Skeletal muscle cell (primary cell): ENCODE results near the gene NATD1.

Experiments
- DNase-seq: peaks from one replicate; pipeline ENCODE4 v3.0.0-alpha.2; 2010; ENCODE audit warnings: low read depth
- H3K4me3 ChIP-seq: 2 replicates; pipeline ENCODE4 v1.5.1; 2011; ENCODE audit warnings: low read depth, mild to moderate bottlenecking, control low read depth, low read length, moderate library complexity

The NATD1 gene

DNA sequence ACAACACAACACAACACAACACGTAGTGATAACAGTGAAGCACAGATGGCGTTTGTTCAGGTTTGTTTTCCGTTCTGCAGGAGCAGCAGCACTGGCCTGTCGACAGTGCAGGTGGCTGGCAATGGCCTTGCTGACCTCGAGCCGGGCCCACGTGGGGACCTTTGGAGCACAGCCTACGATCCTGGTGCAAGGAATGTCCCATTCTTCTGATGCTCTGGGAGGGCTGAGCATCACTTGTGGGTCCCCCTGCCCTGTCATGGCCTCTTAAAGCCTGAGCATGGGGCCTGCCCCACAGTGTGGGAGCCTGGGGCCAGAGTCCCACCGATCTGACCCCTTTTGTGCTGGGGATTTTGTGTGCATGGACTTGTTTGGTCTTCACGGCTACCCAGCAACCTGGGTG is 38.1 kb upstream of the NATD1 start:
- no peak overlapping the region for H3K4me3 ChIP-seq
- DNase-seq = no peak

DNA sequence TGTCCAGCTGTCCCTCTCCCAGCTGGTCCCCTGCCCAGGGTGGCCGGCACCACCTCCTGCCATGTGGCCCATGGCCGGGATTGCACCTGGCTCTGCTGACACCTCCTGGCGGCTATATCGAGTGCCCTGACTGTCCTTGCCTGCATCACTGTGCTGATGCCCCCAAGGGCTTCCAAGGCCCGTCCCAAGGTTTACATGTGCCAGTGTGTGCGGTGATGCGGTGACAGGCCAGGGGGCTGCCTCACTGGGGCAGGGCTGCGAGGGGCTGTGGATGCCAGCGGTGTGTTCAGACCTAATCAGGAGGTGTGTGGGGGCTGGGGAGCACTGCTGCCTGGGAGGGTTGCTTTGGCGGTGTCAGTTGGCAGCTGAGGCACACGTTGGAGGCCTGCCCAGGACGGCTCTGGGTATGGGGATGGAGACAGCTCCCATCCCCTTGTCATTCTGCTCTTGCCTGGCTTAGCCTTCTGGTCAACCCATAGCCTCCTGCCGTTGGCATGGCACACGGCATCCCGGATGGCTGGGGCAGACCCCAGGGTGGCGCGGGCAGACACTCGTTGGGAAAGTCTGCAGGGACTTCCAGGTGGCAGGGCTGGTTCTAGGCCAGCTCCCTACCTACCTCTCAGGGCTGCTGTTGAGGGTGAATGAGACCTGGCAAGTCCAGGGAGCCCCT is 36.8 kb upstream of the NATD1 start:
- no peak for DNase-seq
- no peak overlapping the region for H3K4me3 ChIP-seq

DNA sequence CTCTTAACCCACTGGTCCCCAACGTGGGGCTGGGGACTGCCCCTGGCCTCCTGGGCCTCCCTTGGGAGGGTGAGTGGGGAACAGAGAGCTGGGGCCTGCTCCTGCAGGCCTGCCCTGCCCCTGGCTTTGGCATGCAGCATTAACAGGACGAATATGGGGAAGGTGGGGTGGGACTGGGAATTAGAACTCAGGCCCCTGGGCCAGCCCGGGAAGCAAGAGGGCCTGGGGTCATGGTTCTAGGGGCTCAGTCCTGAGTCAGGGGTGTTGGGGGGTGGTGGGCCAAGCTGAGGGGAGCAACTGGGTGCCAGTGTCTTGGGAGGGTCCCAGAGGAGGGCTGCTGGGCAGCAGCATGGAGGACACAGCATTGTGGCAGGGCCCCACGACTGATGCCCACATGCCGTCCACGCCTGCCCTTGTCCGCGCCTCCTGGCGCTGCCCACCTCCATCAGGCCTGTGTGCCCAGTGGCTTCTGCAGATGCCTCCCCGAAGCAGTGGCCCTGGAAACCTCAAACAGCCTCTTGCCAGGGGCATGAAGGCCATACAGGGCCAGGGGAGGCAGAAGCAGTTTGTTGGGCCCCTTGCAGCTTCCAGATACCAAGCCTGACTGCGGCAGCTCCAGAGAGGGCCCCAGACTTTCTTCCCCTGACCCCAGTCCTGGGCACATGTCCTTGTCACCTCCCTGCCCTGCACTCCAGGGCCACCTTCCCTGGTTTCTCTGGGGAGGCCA is 36.1 kb upstream of the NATD1 start:
- H3K4me3 ChIP-seq = no peak overlapping the region
- no peak for DNase-seq

DNA sequence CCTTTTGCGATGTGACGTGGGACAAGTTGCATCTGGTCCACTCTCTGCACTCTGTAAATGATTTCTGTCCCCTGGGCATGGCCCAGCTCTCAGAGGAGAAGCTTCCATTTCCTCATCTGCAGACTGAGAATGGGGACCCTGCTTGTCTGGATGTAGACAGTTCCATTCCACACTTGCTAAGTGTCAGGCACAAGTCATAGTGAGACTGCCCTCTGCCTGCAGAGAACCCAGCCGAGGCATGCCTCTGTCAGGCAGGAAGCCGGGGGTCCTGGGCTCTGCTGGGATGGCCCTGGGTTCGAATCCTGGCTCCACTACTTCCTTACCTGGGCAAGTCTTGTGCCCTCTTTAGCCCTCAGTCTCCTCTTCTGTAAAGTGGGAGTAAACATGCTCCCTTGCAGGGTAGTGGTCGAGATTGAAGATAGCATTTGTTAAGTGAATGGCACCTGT is 35.4 kb upstream of the NATD1 start:
- no peak overlapping the region for H3K4me3 ChIP-seq
- no peak for DNase-seq

DNA sequence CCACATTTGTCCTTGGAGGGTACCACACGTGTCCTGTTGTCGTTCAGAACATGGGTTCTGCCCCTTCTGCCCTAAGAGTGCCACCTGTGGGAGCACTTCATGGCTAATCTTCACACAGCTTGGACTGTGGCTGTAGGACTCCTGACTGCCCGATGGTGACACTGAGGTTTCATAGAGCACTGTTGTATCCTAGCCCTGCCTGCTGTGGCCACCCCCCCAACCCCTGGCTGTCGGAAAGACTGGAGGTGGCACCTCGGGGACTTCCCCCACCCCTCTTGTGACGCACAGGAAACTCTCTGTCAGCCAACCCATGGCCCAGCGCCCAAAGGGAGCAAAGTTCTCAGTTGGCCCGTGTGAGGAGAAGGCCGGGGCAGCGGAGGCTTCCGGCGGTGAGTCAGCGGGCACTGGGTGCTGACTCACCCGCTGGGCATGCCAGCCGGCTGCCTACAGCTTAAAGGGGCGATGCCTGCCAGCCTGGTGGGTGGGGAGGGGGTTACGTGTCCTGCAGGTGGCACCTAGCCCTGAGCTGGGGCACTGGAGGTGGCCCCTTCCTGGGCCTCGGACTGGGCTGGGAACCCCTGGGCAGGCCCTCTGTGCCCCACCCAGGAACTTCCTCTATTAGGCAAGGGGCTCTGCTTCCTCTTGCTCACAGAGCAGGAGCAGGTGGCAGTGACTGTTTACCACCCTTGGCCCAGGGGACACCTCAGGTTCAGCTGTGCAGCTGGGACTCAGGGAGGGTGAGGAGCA is 34.7 kb upstream of the NATD1 start:
- DNase-seq = peak; percentile 88
- H3K4me3 ChIP-seq = peak overlapping the region; percentile 92

DNA sequence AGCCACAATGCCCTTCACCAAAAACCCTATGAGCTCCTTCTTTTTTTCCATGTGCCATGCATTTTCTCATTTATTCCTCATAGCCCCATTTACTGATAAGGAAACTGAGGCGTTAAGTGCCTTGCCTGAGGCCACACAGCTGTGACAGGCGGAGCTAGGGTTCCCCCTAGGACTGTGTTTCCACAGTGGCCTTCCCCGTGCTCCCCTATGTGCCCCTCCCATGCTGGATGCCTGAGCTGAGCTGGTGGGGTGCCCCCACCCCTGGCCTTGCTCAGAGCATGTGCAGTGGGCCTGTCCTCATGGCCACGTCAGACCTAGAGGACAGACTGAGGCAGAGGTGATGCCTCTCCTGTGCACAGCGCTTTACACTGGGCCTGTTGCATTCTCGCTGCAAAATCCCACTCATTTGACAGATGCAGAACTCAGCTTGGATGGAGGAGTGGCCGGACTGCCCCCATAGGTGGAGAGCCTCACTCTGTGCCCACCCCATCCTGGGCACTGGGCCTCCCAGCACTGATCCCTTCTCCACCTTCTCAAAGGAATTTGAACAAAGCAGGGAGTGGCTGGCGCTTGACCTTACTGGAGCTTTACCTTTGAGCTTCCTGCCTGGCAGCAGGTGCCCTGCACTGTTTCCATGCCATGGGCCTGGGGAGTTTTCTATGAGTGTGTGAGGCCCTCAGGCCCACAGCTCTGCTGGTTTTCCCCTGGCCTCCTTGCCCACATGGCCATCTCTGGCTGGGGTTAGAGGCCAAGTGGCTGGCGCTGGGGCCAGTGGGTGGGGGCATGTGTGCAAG is 33.9 kb upstream of the NATD1 start:
- H3K4me3 ChIP-seq = peak overlapping the region; percentile 92

DNA sequence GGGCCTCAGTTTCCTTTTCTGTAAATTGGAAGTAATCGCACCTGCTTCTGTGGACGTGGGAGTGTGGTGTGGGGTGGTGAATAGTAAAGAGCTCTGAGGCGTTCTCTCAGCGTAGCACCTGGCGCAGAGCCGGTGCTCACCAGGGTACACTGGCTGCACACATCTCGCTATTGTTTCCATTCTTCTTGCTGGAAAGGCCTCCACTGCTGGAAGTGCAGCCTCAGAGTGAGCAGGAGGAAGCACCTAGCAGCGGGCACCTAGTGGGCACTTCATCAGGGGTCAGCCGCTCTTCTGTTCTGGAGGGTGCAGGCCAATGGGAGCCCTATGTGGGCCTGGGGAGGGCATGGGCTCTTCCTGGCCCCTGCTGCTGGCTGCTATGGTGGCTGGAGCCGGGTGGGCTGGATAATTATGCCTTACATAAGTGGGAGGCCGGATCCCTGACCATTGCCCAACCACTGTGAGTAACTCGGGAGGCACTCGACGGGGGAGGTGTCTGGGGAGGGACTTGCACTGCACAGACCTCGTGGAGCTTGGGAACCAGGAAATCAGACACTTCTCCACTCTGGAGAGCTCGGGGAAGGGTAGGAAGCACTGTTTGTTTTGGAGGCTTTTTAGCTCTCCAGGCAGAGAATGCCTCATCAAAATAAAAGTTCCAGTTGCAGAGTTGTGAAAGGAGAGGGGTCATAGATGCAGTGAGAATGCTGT is 33.0 kb upstream of the NATD1 start:
- peak; percentile 99 for DNase-seq

More for the DNA sequence above, 33.9 kb upstream of the NATD1 start:
- no peak for DNase-seq

DNA sequence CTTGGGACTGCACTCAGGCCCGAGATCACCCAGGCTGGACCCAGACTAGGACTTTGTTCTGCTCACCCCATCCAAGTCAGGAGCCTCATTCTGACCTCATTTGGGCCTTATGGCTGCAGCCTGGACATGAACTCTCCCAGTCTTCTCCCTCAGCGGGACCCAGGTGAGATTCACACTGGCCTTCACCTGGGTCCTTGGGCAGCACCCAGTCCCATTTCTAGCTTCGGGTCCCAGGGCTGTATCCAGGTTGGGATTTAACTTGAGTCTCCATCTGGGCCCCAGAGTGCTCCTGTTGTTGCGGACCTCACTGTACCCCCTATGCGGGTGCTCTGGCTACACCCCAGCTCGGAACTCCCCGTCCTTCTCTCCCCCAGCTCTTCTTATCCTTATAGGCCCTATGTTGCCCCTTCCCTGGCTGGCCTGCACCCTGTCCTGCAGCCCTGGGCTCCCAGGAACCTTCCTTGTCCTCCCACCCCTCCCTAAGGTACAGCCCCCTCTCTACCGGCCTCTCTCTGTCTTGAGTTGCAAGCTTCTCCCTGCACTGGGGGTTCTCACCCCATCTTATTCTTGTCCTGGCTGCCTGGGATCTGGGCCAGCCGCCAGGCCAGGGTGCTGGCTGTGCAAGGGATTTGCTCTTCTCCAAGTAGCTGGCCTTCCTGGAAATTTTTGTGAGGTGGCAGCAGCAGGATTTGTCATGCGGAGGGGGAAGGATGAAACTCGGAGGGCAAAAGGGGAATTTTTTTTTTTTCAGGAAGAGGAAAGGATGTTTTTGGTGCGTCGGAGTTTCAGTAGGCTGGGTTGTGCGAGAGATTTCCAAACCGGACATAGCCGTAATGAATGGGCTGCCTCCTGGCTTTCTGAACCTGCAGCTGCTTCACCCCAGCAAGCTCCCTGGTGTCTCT is 32.2 kb upstream of the NATD1 start:
- DNase-seq = no peak
- peak overlapping the region; percentile 92 for H3K4me3 ChIP-seq

More for the DNA sequence above, 33.0 kb upstream of the NATD1 start:
- peak overlapping the region; percentile 92 for H3K4me3 ChIP-seq

DNA sequence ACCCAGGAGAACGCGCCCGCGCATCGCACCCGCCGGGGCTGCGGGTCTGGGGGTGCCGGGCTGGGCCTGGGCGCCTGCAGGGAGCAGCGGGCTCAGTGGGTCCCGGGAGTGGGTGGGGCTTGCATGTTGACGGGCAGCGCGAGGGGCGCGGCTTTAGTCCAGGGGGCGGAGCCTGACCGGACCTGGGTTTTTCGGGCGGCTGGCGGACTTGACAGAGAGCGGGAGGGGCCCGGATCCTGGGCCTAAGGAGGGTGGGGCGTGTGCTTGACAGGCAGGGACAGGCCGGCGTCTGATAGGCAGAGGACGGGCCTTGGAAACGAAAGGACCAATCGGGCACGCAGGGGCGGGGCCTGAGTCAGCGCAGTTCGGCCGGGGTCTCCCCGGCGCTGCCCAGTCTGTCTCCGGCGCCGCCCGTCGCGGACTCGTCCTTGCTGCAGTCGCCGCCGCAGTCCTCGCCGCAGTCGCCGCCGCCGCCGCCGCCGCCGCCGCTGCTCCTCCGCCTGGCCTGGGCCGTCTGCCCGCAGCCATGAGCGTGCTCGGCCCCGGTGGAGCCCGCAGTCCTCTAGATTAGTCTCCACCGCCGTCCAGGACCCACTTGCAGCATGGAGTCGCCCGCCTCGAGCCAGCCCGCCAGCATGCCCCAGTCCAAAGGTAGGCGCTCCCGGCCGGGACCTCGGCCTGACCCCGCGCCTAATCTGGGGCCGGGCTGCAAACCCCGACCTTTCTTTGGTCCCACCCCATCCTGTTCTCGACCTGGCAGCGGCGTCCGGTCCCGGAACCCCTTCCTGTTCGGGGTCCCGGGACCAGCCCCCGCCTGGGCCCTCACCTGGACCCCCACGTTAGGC is 31.3 kb upstream of the NATD1 start, which contains the start of gene MAP2K3:
MAP2K3 (plus strand) TSS at position 393 of the 845 bp plus-strand sequence; CDS start at position 603, 210 bp downstream.
- peak; percentile 97 for DNase-seq
- H3K4me3 ChIP-seq = peak within 1 kb of the TSS; percentile 92

DNA sequence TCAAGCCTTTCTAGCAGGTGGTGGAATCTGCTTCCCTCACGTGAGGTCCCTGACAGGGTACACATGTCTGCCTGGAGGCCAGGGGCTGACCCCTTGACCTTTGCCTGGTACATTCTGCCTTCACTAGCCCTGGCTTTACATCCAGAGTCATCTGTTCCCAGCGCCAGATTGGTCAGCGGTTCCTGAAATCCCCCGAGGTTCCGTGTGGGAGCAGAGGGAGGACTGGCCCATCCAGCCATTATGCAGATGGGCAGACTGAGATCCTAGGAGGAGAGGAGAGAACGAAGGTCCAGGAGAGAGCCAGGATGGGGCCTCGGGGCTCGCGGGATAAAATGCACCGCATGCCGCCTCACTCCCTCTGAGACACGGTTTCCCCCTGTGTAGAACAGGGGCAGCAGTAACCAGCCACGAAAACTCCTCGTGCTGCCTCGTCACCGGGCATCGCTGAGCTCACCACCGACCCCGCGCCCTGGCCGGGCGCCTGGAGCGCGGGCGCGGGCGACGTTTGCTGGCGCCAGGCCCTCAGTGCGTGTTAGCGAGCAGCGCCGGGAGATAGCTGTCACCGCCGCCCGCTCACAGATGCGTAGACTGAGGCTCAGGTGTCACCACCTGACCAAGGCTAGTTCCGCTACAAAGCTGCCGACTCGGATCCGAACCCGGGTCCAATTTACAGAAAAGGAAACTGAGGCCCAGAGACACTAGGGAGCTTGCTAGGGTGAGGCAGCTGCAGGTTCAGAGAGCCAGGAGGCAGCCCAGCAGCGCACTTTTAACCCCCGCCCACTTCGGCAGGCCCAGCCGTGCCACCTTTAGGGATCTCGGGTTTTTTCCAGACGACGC is 30.5 kb upstream of the NATD1 start:
- H3K4me3 ChIP-seq = peak overlapping the region; percentile 92
- no peak for DNase-seq

DNA sequence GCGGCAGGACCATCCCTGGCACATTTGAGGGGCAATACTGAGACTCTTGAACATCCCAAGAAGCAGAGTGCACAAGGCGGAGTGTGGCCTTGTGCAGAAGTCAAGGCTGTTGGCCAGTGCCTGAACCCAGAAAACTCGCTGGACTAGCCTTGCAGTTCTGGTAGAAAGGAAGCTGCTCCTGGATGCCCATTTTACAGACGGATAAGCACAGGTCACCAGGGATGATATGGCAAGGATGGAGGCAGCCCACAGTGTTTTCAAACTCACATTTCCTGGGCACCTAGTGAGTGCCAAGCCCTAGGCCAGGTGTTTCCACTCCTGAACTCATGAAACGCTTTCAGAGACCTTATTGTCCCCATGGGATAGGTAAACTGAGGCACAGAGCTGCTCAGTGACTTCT is 29.6 kb upstream of the NATD1 start:
- no peak for DNase-seq
- H3K4me3 ChIP-seq = no peak overlapping the region

DNA sequence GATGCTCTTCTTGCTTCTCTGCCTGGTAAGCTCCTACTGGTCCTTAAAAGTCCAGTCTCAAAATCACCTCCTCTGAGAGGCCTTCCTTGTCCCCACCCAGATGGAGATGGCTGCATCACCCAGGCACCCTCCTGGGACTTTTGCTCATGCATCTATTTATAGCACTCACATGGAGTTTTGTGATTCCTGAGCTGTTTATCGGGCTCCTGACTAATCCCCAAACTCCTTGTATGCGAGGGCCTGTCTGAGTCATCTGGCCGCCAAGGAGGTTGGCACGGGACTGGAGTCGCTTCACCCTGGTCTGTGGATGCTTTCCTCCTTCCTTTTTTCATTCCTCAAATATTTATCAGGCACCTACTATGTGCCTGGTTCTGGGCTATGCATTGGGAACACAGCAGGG is 29.0 kb upstream of the NATD1 start:
- DNase-seq = peak; percentile 83

DNA sequence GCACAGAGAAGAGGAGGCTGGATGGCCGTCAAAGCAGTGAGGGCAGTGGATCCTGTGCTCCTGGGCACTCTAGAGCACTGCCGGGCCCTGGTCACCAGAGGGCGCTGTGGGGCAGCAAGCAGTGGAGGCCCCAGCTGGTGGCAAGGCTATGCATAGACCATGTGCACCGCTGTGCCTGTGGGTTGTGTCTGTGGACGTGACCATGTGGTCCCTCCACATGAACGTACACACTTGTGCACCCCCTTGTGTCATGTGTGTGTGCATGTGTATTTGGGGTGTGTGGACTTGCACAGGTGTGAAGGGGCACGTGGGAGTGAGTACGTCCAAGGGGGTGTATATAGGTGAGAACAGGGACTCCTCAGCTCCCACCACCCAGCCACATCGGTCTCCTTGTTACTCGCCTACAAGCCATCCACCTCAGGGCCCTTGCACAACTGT is 26.9 kb upstream of the NATD1 start:
- no peak for DNase-seq
- H3K4me3 ChIP-seq = no peak overlapping the region

More for the DNA sequence above, 29.0 kb upstream of the NATD1 start:
- H3K4me3 ChIP-seq = no peak overlapping the region

DNA sequence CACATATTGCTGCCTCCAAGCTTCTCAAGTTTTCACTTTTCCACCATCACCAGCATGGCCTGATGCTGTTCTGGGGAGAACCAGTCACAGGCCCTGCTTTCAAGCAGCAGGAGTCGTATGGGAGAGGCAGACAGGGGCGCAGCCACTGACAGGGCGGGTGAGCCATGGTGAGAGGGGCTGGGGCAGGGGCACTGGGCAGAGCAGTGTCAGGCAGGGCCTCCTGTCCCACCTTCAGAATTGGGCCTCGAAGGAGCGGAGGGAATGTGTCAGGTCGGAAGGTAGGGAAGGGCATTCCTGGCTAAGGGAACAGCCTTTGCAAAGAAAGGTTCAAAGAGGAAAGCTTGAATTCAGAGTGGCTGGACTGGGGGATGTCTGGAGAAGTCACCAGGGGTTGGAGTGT is 26.4 kb upstream of the NATD1 start:
- no peak for DNase-seq
- H3K4me3 ChIP-seq = no peak overlapping the region

DNA sequence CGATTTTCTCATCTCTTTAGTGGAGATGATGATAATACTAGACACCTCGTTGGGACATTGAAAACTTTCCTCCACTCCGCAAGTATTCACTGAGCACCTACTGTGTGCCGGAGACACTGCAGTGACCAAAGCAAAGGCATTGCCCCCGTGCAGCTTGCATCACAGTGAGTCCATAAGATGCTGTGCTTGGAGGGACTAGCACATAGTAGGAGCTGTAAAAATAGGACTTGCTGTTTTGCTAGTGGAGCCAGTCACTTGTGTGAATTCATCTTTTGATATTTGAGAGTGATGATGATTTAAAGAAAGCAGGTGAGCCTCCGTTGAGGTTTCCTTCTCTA is 26.0 kb upstream of the NATD1 start:
- no peak overlapping the region for H3K4me3 ChIP-seq
- no peak for DNase-seq

DNA sequence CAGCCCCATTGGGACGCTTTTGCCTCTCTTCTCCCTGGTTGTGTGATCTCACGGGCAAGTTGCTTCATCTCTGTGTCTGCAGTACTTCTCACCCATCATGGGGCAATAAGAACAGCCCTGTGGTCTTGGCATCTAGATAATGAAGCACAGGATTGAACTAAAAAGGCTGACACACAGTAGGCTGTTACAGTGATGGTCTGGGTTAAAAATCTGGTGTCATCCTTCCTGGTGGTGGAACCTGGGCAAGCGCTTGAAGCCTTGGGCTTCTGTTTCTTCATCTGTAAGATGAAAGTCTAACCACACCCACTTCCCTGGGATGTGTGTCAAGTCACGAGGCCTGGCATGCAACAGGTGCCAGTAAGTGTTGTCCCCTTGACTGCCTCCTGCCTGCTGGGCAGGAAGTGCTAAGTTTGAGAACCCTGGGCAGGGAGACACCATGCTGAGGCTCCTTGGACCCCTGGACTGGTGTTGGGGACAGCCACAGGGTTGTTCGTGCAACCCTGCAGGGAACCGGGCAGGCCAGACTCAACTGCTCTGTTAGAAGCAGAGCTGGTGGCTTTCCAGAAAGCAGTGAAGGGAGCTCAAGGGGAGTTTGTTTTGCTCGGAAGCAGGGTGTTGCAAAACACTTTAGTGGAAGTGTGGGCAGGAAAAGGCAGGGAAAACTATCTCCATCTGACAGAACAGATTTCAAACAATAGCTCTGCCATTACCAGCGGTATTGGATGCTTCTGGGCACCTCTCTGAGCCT is 25.4 kb upstream of the NATD1 start:
- DNase-seq = no peak

More for the DNA sequence above, 25.4 kb upstream of the NATD1 start:
- H3K4me3 ChIP-seq = no peak overlapping the region
